Measurements from ENCODE around the gene MCL1. TPM values are rescaled to one million over a fixed set of nuclear protein-coding genes. Genes with fewer than 3 reads are reported as not detected.

The MCL1 gene
- total and polyA plus RNA-seq, 10 of the 15 experiments (the other 5 are each of a cell fraction or from before 2014, with no cell fraction given) = 18.1 to 148 (median 86.4) TPM

DNA sequence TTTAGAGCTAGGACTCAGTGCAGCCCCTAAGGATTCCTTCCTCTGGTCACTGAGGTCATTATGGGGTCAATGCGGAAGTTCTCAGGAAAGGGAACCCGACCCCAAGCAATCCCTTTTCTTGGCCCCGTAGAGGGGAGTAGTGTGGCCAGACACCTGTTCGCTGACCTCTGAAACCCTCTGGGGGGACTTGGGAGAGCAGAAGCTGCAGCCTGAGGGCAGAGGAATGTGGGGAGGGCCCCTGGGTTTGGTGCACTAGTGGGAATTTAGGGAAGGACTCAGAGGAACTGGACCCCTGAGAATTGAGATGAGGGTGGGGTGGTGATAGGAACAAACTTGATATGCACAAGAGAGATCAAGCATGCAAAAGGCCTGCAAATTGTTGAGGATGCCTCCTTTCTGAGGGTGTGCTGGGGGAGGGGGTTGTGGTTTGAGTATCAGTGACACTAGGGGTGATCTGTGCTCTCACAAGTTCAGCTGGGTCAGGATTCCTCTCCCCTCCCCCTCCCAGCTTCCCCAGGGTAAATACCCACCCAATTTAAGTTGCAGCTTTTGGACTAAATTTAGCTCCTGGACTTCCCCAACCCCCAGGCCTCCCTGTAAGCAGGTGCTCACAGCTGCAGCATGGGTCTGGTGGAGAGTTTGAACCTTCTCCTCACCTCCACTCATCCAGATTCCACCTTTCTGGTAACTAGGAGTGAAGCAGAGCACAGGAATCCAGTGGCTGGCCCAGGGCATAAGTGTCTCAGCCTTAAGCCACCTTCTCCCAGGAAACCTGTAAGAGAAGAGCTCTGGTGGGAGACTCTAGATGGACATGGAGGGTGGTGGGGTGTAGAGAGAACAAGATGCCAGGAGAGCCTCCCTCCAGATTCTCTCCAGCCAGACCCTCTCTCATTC, 16.7 kb downstream of the MCL1 start (continued):
- TF ChIP-seq, protein P1, sequence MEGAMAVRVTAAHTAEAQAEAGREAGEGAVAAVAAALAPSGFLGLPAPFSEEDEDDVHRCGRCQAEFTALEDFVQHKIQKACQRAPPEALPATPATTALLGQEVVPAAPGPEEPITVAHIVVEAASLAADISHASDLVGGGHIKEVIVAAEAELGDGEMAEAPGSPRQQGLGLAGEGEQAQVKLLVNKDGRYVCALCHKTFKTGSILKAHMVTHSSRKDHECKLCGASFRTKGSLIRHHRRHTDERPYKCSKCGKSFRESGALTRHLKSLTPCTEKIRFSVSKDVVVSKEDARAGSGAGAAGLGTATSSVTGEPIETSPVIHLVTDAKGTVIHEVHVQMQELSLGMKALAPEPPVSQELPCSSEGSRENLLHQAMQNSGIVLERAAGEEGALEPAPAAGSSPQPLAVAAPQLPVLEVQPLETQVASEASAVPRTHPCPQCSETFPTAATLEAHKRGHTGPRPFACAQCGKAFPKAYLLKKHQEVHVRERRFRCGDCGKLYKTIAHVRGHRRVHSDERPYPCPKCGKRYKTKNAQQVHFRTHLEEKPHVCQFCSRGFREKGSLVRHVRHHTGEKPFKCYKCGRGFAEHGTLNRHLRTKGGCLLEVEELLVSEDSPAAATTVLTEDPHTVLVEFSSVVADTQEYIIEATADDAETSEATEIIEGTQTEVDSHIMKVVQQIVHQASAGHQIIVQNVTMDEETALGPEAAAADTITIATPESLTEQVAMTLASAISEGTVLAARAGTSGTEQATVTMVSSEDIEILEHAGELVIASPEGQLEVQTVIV (IDR thresholded peaks at IDR 0.05; ENCODE audit: borderline replicate concordance, partially characterized antibody) = no peak
- TF ChIP-seq MYB (IDR thresholded peaks at IDR 0.05; ENCODE audit: borderline replicate concordance, low read depth, low read length) (peak; percentile 29; the same call in 1 of the 2 replicates), RELA (IDR thresholded peaks at IDR 0.05; ENCODE audit: borderline replicate concordance, partially characterized antibody) (peak; percentile 98), ZNF384 (IDR thresholded peaks at IDR 0.05; ENCODE audit: borderline replicate concordance, low read depth, low read length) (0 out of 2 replicates have a peak, but pooled peaks have one; percentile 10), HDGF (IDR thresholded peaks at IDR 0.05) (no peak; the same call in 1 of the 2 replicates), MTA3 (IDR thresholded peaks at IDR 0.05; ENCODE audit: borderline replicate concordance, low read length) (no peak), SMARCA5 (IDR thresholded peaks at IDR 0.05) (peak; percentile 92), JUNB (IDR thresholded peaks at IDR 0.05) (peak; percentile 59), ZSCAN29 (IDR thresholded peaks at IDR 0.05) (no peak), NFIC (IDR thresholded peaks at IDR 0.05; ENCODE audit: low read depth, low read length) (no peak), JUND (IDR thresholded peaks at IDR 0.05; ENCODE audit: low read depth, low read length) (0 out of 2 replicates have a peak, but pooled peaks have one; percentile 24), BACH1 (IDR thresholded peaks at IDR 0.05; ENCODE audit: borderline replicate concordance) (peak; percentile 60), WRNIP1 (IDR thresholded peaks at IDR 0.05; ENCODE audit: borderline replicate concordance, low read depth, low read length) (peak; percentile 97; the same call in 1 of the 2 replicates), ZZZ3 (IDR thresholded peaks at IDR 0.05; ENCODE audit: control insufficient read depth, insufficient read length, low read depth) (no peak), EED (IDR thresholded peaks at IDR 0.05; ENCODE audit: low read depth) (peak; percentile 95), SREBF2 (IDR thresholded peaks at IDR 0.05; ENCODE audit: low read length) (no peak), YBX1 (IDR thresholded peaks at IDR 0.05) (no peak), ZBED1 (IDR thresholded peaks at IDR 0.05; ENCODE audit: borderline replicate concordance) (peak; percentile 97)
- TF ChIP-seq, protein P2, sequence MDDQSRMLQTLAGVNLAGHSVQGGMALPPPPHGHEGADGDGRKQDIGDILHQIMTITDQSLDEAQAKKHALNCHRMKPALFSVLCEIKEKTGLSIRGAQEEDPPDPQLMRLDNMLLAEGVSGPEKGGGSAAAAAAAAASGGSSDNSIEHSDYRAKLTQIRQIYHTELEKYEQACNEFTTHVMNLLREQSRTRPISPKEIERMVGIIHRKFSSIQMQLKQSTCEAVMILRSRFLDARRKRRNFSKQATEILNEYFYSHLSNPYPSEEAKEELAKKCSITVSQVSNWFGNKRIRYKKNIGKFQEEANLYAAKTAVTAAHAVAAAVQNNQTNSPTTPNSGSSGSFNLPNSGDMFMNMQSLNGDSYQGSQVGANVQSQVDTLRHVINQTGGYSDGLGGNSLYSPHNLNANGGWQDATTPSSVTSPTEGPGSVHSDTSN (IDR thresholded peaks at IDR 0.05; ENCODE audit: insufficient replicate concordance, low read depth, low read length) = peak; percentile 42
- TF ChIP-seq, protein P3, sequence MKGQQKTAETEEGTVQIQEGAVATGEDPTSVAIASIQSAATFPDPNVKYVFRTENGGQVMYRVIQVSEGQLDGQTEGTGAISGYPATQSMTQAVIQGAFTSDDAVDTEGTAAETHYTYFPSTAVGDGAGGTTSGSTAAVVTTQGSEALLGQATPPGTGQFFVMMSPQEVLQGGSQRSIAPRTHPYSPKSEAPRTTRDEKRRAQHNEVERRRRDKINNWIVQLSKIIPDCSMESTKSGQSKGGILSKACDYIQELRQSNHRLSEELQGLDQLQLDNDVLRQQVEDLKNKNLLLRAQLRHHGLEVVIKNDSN (IDR thresholded peaks at IDR 0.05; ENCODE audit: borderline replicate concordance, extremely low read length, insufficient read depth, low read depth, low read length) = no peak
- TF ChIP-seq, protein P4, sequence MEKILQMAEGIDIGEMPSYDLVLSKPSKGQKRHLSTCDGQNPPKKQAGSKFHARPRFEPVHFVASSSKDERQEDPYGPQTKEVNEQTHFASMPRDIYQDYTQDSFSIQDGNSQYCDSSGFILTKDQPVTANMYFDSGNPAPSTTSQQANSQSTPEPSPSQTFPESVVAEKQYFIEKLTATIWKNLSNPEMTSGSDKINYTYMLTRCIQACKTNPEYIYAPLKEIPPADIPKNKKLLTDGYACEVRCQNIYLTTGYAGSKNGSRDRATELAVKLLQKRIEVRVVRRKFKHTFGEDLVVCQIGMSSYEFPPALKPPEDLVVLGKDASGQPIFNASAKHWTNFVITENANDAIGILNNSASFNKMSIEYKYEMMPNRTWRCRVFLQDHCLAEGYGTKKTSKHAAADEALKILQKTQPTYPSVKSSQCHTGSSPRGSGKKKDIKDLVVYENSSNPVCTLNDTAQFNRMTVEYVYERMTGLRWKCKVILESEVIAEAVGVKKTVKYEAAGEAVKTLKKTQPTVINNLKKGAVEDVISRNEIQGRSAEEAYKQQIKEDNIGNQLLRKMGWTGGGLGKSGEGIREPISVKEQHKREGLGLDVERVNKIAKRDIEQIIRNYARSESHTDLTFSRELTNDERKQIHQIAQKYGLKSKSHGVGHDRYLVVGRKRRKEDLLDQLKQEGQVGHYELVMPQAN (conservative IDR thresholded peaks at IDR 0.05) = peak; percentile 23; the same call in 1 of the 2 replicates
- TF ChIP-seq, protein P5, sequence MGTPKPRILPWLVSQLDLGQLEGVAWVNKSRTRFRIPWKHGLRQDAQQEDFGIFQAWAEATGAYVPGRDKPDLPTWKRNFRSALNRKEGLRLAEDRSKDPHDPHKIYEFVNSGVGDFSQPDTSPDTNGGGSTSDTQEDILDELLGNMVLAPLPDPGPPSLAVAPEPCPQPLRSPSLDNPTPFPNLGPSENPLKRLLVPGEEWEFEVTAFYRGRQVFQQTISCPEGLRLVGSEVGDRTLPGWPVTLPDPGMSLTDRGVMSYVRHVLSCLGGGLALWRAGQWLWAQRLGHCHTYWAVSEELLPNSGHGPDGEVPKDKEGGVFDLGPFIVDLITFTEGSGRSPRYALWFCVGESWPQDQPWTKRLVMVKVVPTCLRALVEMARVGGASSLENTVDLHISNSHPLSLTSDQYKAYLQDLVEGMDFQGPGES (IDR thresholded peaks at IDR 0.05) = no peak
